NCI-H1436 (cell line): ENCODE results near the gene PIGR.

Experiments
- DNase-seq: peaks from one replicate; lab custom pipeline; 2025; lab: John Stamatoyannopoulos, UW

PIGR gene

DNA sequence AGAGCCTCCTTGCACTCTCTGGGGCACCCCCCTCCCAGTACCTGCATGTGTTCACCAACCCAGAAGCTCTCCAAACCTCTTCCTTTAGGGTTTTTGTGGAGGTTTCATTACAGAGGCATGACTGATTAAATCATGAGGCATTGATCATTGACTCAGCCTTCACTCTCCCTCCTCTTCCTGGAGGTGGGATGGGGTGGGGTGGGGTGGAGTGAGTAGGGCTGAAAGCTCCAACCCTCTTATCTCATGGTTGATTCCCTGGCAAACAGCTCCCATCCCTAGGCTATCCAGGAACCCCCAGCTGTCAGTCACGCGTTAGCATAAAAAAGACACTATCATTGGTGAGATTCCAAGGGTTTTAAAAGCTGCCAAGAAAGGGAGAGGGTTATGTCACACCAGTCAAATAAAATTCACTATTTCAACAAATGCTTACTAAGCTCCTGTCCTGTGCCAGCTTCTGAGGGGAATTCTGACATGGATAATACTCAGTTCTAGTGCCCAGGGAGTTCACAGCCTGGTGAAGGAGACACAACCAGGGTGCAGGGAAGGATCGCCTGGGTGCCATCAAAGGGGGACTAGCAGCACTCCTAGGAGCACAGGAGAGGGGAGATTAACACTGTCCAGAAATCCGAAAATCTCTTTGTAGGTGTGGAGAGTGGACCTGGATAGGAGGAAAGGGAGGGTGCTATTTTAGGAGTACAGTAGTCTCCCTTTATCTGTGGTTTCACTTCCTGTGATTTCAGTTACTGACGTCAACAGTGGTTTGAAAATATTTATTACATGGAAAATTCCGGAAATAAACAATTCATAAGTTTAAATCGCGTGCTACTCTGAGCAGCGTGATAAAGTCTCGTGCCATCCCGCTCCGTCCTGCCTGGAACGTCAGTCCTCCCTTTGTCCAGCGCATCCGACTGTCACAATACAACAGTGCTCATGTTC lies 55.9 kb downstream of the PIGR start:
- no peak for DNase-seq

DNA sequence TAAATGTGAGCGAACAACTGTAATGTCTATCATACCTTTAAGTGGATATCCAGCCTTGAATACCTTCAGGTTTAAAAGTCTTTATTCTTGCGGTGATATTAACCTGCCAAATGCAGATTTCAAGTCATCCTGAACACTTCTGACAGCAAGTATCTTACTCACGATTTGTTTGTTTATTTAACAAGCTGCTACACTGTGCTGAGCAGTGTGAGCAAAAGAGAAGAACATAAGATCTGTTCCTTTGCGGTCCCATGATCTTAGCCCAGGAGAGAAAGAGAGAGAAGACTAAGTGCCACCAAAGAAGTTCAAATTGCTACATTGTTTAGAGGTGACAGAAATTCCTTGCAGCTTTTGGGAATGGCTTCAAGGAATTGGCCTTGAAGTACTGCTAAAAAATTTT lies 58.6 kb downstream of the PIGR start:
- DNase-seq = no peak

DNA sequence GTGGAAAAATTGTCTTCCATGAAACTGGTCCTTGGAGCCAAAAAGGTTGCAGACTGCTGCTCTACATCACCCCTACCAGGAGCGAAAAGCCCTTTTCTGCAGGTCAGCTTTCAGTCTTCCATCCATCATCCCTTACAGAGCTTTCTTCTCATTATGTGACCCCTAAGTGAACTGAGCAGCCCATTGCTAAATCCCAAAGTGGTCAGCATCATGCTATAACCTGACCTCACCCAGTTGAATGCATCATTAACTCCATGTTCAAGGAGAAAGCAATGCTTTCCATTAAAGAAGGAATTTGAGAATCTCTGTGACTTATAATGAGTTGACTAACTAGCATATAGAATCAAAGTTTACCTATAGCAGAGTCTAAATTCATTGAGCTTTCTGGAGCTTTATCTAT lies 59.4 kb downstream of the PIGR start:
- no peak for DNase-seq

DNA sequence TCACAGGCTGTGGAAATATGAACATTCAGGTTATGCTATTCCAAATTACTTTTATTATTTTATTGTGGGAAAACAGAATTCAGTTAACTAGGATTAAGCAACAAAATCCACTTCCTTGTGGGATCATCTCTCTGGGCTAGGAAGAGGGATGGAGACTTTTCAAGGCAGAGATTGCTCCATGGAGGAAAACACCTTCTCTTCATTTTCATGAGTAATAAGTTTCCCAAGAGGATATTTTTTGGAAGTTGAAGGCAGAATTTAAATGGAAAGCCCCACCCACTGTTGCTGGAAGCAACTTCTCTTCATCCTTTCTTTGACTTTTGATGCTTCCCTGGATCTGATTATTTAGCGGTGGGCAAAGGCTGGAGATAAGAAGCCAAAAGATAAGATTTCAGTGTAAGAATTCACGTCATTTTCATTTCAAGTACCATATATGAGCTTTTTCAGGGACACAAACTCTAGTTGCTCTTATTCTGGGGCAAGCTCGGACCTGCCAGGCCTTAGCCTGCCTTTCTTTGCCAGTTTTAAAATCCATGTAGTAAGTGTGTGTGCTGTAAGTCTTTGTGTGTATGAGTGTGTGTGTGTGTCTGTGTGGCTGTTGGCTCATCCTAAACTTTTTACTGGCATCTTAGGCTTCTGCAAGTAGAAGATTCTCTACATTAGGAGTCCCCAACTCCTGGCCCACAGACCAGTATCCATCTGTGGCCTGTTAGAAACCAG lies 60.8 kb downstream of the PIGR start:
- DNase-seq = no peak

GRCh38 chr1:206883876-206884275 lies 62.4 kb downstream of the PIGR start:
- no peak for DNase-seq

DNA sequence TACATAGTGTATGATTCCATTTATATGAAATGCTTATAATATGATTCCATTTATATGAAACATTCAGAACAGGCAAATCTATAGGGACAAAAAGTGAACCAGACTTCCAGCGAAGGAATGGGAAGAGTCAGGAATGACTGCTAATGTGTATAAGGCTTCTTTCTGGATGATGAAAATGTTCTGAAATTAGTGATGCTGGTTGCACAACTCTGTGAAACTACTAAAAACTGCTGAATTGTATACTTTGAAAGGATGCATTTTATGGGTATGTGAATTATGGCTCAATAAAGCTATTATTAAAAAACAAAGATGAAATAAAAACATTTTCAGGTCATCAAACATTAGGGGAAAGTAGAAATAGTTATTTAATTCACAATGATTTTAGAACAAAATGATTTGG lies 63.1 kb downstream of the PIGR start:
- no peak for DNase-seq

DNA sequence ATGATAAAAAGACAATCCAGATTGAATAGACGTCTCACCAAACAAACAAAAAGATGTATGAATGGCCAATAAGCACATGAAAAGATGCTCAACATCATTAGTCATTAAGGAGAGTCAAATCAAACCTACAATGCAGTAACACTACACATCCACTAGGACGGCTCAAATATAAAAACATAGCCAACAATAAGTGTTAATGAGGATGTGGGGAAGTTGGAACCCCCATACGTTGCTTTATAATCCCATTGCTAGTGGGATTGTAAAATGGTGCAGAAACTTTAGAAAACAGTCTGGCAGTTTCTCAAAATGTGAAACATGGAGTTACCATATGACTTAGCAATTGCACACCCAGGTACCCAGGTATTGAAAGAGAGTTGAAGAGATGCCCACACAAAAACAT lies 63.7 kb downstream of the PIGR start:
- no peak for DNase-seq

- no peak for DNase-seq
Observed at GRCh38 chr1:206880314-206880713, 66.0 kb downstream of the PIGR start.
